HepG2 (cell line): ENCODE data around the gene CCDC117. TPM values are rescaled to one million over a fixed set of nuclear protein-coding genes. Genes with fewer than 3 reads are reported as not detected.
A peak's percentile ranks its signal among the peaks of the same experiment; 100 is the strongest.

Source experiments
- BCLAF1 ChIP-seq: fragments of 450-650 bp; IDR thresholded peaks from 2 replicates; pipeline ENCODE4 v1.6.1; 2017; ENCODE audit warnings: mild to moderate bottlenecking
- CEBPB ChIP-seq: IDR thresholded peaks from 2 replicates; pipeline ENCODE4 v1.6.1; 2011; ENCODE audit warnings: low read depth, low read length, improper control_type of control experiment, borderline replicate concordance
- CENPT ChIP-seq: sonication (generic); formaldehyde crosslinking; IDR thresholded peaks from 2 replicates; pipeline ENCODE4 v1.8.0; 2022; ENCODE audit warnings: low read depth, mild to moderate bottlenecking, moderate library complexity, missing genetic modification reagents
- DPF2 ChIP-seq: sonication (generic); formaldehyde crosslinking; IDR thresholded peaks from 2 replicates; pipeline ENCODE4 v1.4.0; 2020; ENCODE audit warnings: mild to moderate bottlenecking, low read depth, missing genetic modification reagents, borderline replicate concordance
- ETS1 ChIP-seq: sonication (generic); formaldehyde crosslinking; IDR thresholded peaks from 2 replicates; pipeline ENCODE4 v1.4.0; 2020; ENCODE audit warnings: missing genetic modification reagents
- FOXP1 ChIP-seq, 2 experiments: fragments of 450-650 bp in 1 of 2; IDR thresholded peaks; 2 replicates each; pipeline ENCODE4 v1.6.1; 2017 to 2018; ENCODE audit warnings: antibody characterized with exemption in 1 of 2
- GTF2F1 ChIP-seq: fragments of 150-350 bp; IDR thresholded peaks from 2 replicates; pipeline ENCODE4 v1.6.1; 2014; ENCODE audit warnings: low read length
- HMG20B ChIP-seq: conservative IDR thresholded peaks from 2 replicates; pipeline ENCODE4 v1.6.1; 2016; ENCODE audit warnings: missing genetic modification reagents, missing compliant biosample characterization
- JARID2 ChIP-seq: sonication (generic); formaldehyde crosslinking; IDR thresholded peaks from 2 replicates; pipeline ENCODE4 v1.8.1; 2023; ENCODE audit warnings: missing genetic modification reagents, inconsistent platforms; ENCODE audit not compliant: insufficient replicate concordance
- MED8 ChIP-seq: sonication (generic); formaldehyde crosslinking; IDR thresholded peaks from 2 replicates; pipeline ENCODE4 v1.8.1; 2023; ENCODE audit warnings: mild to moderate bottlenecking, missing genetic modification reagents; ENCODE audit not compliant: insufficient replicate concordance
- NFYB ChIP-seq: sonication (generic); formaldehyde crosslinking; IDR thresholded peaks from 2 replicates; pipeline ENCODE4 v1.4.0; 2020; ENCODE audit warnings: missing genetic modification reagents
- PAF1 ChIP-seq: IDR thresholded peaks from 2 replicates; pipeline ENCODE4 v1.6.1; 2016; ENCODE audit warnings: missing genetic modification reagents, missing compliant biosample characterization
- RAD21 ChIP-seq: fragments of 450-650 bp; formaldehyde crosslinking; IDR thresholded peaks from 2 replicates; pipeline ENCODE4 v1.5.0; 2020; ENCODE audit warnings: mild to moderate bottlenecking
- RFXAP ChIP-seq: sonication (generic); formaldehyde crosslinking; IDR thresholded peaks from 2 replicates; pipeline ENCODE4 v1.4.0; 2020; ENCODE audit warnings: missing genetic modification reagents, borderline replicate concordance
- SAP130 ChIP-seq: IDR thresholded peaks from 2 replicates; pipeline ENCODE4 v1.6.1; 2016; ENCODE audit warnings: low read depth
- STAG1 ChIP-seq: sonication (generic); formaldehyde crosslinking; IDR thresholded peaks from 2 replicates; pipeline ENCODE4 v1.4.0; 2020; ENCODE audit warnings: missing genetic modification reagents
- XRCC5 ChIP-seq: fragments of 200-400 bp; formaldehyde crosslinking; optimal IDR thresholded peaks from 2 replicates; pipeline ENCODE3; 2017; ENCODE audit warnings: mild to moderate bottlenecking, low read length
- ZBTB37 ChIP-seq: sonication (generic); formaldehyde crosslinking; IDR thresholded peaks from 2 replicates; pipeline ENCODE4 v1.4.0; 2020; ENCODE audit warnings: mild to moderate bottlenecking, missing genetic modification reagents
- ZFP90 ChIP-seq: sonication (generic); formaldehyde crosslinking; IDR thresholded peaks from 2 replicates; pipeline ENCODE4 v1.8.0; 2022; ENCODE audit warnings: missing genetic modification reagents, mild to moderate bottlenecking, inconsistent platforms, borderline replicate concordance
- ZMYM4 ChIP-seq: sonication (generic); formaldehyde crosslinking; IDR thresholded peaks from 2 replicates; pipeline ENCODE4 v1.8.1; 2023; ENCODE audit warnings: mild to moderate bottlenecking, missing genetic modification reagents
- ZNF367 ChIP-seq: sonication (generic); formaldehyde crosslinking; IDR thresholded peaks from 2 replicates; pipeline ENCODE4 v1.4.0; 2020; ENCODE audit warnings: missing genetic modification reagents, borderline replicate concordance
- ZNF800 ChIP-seq: sonication (generic); formaldehyde crosslinking; IDR thresholded peaks from 2 replicates; pipeline ENCODE4 v1.4.0; 2020; ENCODE audit warnings: missing genetic modification reagents
- ZSCAN30 ChIP-seq: sonication (generic); formaldehyde crosslinking; IDR thresholded peaks from 2 replicates; pipeline ENCODE4 v1.5.0; 2020; ENCODE audit warnings: mild to moderate bottlenecking, missing genetic modification reagents
- polyA plus RNA-seq, 8 experiments: library from polyadenylated mRNA; depleted of rRNA in 3 of 8; stranded (reverse) in 7 of 8; unstranded in 1 of 8; fragments of >200 nt; fragmentation: Illumina TruSeq in 4 of 8; extraction: Trizol in 4 of 8; gene quantifications; 2 replicates each; pipeline versions ENCODE4 v1.2.1 to v1.2.3, GENCODE V29; 2011 to 2016; ENCODE audit warnings: low read depth in 4 of 8, missing spikeins in 1 of 8, mixed read lengths in 1 of 8; ENCODE audit not compliant: insufficient read depth in 1 of 8
- total RNA-seq, 5 experiments: library from RNA; depleted of rRNA; stranded (reverse); fragments of >200 nt; fragmentation: Illumina TruSeq; extraction: Trizol; gene quantifications; 2 replicates each; pipeline ENCODE4 v1.2.3, GENCODE V29; 2016; ENCODE audit warnings: low read depth in 1 of 5

Gene CCDC117
- total and polyA plus RNA-seq, 2 of the 13 experiments (the other 11 are each of a cell fraction or from before 2014, with no cell fraction given) = 12.6 to 34.2 TPM

GRCh38 chr22:28813772-28814518, 41.5 kb downstream of the CCDC117 start (continued):
- TF ChIP-seq ZNF800 (CRISPR knock-in tag) (no peak), CEBPB (peak; percentile 95), DPF2 (CRISPR knock-in tag) (peak; percentile 89), JARID2 (CRISPR knock-in tag) (no peak), STAG1 (CRISPR knock-in tag) (peak; percentile 46), ZNF367 (CRISPR knock-in tag) (no peak), HMG20B (CRISPR knock-in tag) (peak; percentile 92), CENPT (CRISPR knock-in tag) (no peak), RAD21 (CRISPR knock-in tag) (peak; percentile 55; the same call in 1 of the 2 replicates), PAF1 (CRISPR knock-in tag) (no peak), ETS1 (CRISPR knock-in tag) (no peak), ZMYM4 (CRISPR knock-in tag) (peak; percentile 84), NFYB (CRISPR knock-in tag) (peak; percentile 66), SAP130 (peak; percentile 90), BCLAF1 (no peak), XRCC5 (peak; percentile 66), ZBTB37 (CRISPR knock-in tag) (no peak), GTF2F1 (no peak), FOXP1 (IDR thresholded peaks at IDR 0.05) (no peak), FOXP1 (CRISPR knock-in tag; IDR thresholded peaks at IDR 0.05) (peak; percentile 89), RFXAP (CRISPR knock-in tag) (peak; percentile 95), MED8 (CRISPR knock-in tag) (peak; percentile 77), ZSCAN30 (CRISPR knock-in tag) (no peak), ZFP90 (CRISPR knock-in tag) (no peak)
